Uterus (tissue), 2 donors: ENCODE data around the gene RSRC1.

Experiments
- CTCF ChIP-seq, 4 experiments: fragments of 200-600 bp in 2 of 4; fragments of 450-650 bp in 2 of 4; sonication (generic) in 2 of 4; IDR thresholded peaks; one replicate each; pipeline ENCODE4 v1.5.1; 2016 to 2019; ENCODE audit warnings: antibody characterized with exemption in 4 of 4, mild to moderate bottlenecking in 2 of 4, moderate library complexity in 1 of 4
- POLR2A ChIP-seq, 2 donors: fragments of 450-650 bp; IDR thresholded peaks; one replicate each; pipeline ENCODE4 v1.6.1; 2016; ENCODE audit warnings: antibody characterized with exemption in 2 of 2, mild to moderate bottlenecking in 1 of 2, moderate library complexity in 1 of 2

- TF ChIP-seq CTCF (IDR thresholded peaks at IDR 0.05) (no peak), POLR2A (IDR thresholded peaks at IDR 0.05) (no peak)
Observed at GRCh38 chr3:158106766-158107471, 3.0 kb upstream of the RSRC1 start.
